ENCODE data around the gene ZCCHC10. TPM values are rescaled to one million over a fixed set of nuclear protein-coding genes. Genes with fewer than 3 reads are reported as not detected.
"Not testable (repeated sequence)": the region's sequence is repeated elsewhere in the genome, so short reads cannot be mapped to it uniquely, and the experiment has no call there.

ZCCHC10 gene
- polyA plus RNA-seq, 2 donors: 22.0 to 23.4 TPM

GRCh38 chr5:133029416-133029815 is 3.1 kb upstream of the ZCCHC10 start:
- no peaks in the 10 kb centered on the region for H3K27me3 ChIP-seq (ENCODE audit: control insufficient read depth in 1 of 2, insufficient read depth in 2 of 2, low read length in 2 of 2)
- H3K36me3 ChIP-seq (ENCODE audit: control insufficient read depth in 2 of 2, insufficient read depth in 2 of 2, low read length in 1 of 2): no peaks in the 10 kb centered on the region
- 94 to 95% methylated on average over 1 of the region's 1 CpG for WGBS, 2 donors
- no peaks in the 10 kb centered on the region for H3K4me1 ChIP-seq (ENCODE audit: control insufficient read depth in 2 of 2, insufficient read depth in 2 of 2, low read length in 1 of 2)
- no peak overlapping the region for H3K4me3 ChIP-seq (ENCODE audit: low read depth in 1 of 2, low read length in 2 of 2)
- H3K9me3 ChIP-seq (ENCODE audit: control insufficient read depth in 2 of 2, insufficient read depth in 1 of 2, low read depth in 1 of 2, low read length in 1 of 2): no peaks in the 10 kb centered on the region
- H3K27ac ChIP-seq (ENCODE audit: low read depth in 2 of 2, low read length in 1 of 2): no peak overlapping the region

GRCh38 chr5:133026664-133027153 is 360 bp upstream of the ZCCHC10 start:
- WGBS, 2 donors: 4 to 7% methylated on average over 14 to 15 of the region's 15 CpGs
- H3K36me3 ChIP-seq (ENCODE audit: control insufficient read depth in 2 of 2, insufficient read depth in 2 of 2, low read length in 1 of 2): no peaks in the 10 kb centered on the region
- no peaks in the 10 kb centered on the region for H3K4me1 ChIP-seq (ENCODE audit: control insufficient read depth in 2 of 2, insufficient read depth in 2 of 2, low read length in 1 of 2)
- H3K4me3 ChIP-seq (ENCODE audit: low read depth in 1 of 2, low read length in 2 of 2): peak overlapping the region; percentile 59 to 99
- no peaks in the 10 kb centered on the region for H3K9me3 ChIP-seq (ENCODE audit: control insufficient read depth in 2 of 2, insufficient read depth in 1 of 2, low read depth in 1 of 2, low read length in 1 of 2)
- peak overlapping the region; percentile 62 to 73 for H3K27ac ChIP-seq (ENCODE audit: low read depth in 2 of 2, low read length in 1 of 2)
- no peaks in the 10 kb centered on the region for H3K27me3 ChIP-seq (ENCODE audit: control insufficient read depth in 1 of 2, insufficient read depth in 2 of 2, low read length in 2 of 2)

- not testable (repeated sequence) for H3K9me3 ChIP-seq (ENCODE audit: control insufficient read depth in 2 of 2, insufficient read depth in 1 of 2, low read depth in 1 of 2, low read length in 1 of 2); H3K4me1 ChIP-seq (ENCODE audit: control insufficient read depth in 2 of 2, insufficient read depth in 2 of 2, low read length in 1 of 2); H3K27ac ChIP-seq (ENCODE audit: low read depth in 2 of 2, low read length in 1 of 2); H3K27me3 ChIP-seq (ENCODE audit: control insufficient read depth in 1 of 2, insufficient read depth in 2 of 2, low read length in 2 of 2); H3K4me3 ChIP-seq (ENCODE audit: low read depth in 1 of 2, low read length in 2 of 2); H3K36me3 ChIP-seq (ENCODE audit: control insufficient read depth in 2 of 2, insufficient read depth in 2 of 2, low read length in 1 of 2)
- 86 to 90% methylated on average over 7 of the region's 7 CpGs for WGBS, 2 donors
Observed at GRCh38 chr5:133019471-133019870, 6.9 kb downstream of the ZCCHC10 start.

- H3K9me3 ChIP-seq (ENCODE audit: control insufficient read depth in 2 of 2, insufficient read depth in 1 of 2, low read depth in 1 of 2, low read length in 1 of 2): no peaks in the 10 kb centered on the region
- H3K4me1 ChIP-seq (ENCODE audit: control insufficient read depth in 2 of 2, insufficient read depth in 2 of 2, low read length in 1 of 2): no peaks in the 10 kb centered on the region
- peaks cover 0 to 6% of the 10 kb centered on the region in 2 donors for H3K36me3 ChIP-seq (ENCODE audit: control insufficient read depth in 2 of 2, insufficient read depth in 2 of 2, low read length in 1 of 2)
- WGBS, 2 donors: 72 to 80% methylated on average over 4 of the region's 4 CpGs
- H3K27me3 ChIP-seq (ENCODE audit: control insufficient read depth in 1 of 2, insufficient read depth in 2 of 2, low read length in 2 of 2): no peaks in the 10 kb centered on the region
- no peak overlapping the region for H3K27ac ChIP-seq (ENCODE audit: low read depth in 2 of 2, low read length in 1 of 2)
- H3K4me3 ChIP-seq (ENCODE audit: low read depth in 1 of 2, low read length in 2 of 2): no peak overlapping the region
Observed at GRCh38 chr5:133017964-133018363, 8.4 kb downstream of the ZCCHC10 start.

- H3K27me3 ChIP-seq (ENCODE audit: control insufficient read depth in 1 of 2, insufficient read depth in 2 of 2, low read length in 2 of 2): no peaks in the 10 kb centered on the region
- H3K9me3 ChIP-seq (ENCODE audit: control insufficient read depth in 2 of 2, insufficient read depth in 1 of 2, low read depth in 1 of 2, low read length in 1 of 2): no peaks in the 10 kb centered on the region
- no peak overlapping the region for H3K4me3 ChIP-seq (ENCODE audit: low read depth in 1 of 2, low read length in 2 of 2)
- peaks cover 0 to 6% of the 10 kb centered on the region in 2 donors for H3K36me3 ChIP-seq (ENCODE audit: control insufficient read depth in 2 of 2, insufficient read depth in 2 of 2, low read length in 1 of 2)
- H3K4me1 ChIP-seq (ENCODE audit: control insufficient read depth in 2 of 2, insufficient read depth in 2 of 2, low read length in 1 of 2): no peaks in the 10 kb centered on the region
- no peak overlapping the region for H3K27ac ChIP-seq (ENCODE audit: low read depth in 2 of 2, low read length in 1 of 2)
- 81 to 90% methylated on average over 1 of the region's 1 CpG for WGBS, 2 donors
Observed at GRCh38 chr5:133015466-133015865, 10.9 kb downstream of the ZCCHC10 start.

- H3K27ac ChIP-seq (ENCODE audit: low read depth in 2 of 2, low read length in 1 of 2); H3K4me1 ChIP-seq (ENCODE audit: control insufficient read depth in 2 of 2, insufficient read depth in 2 of 2, low read length in 1 of 2); H3K9me3 ChIP-seq (ENCODE audit: control insufficient read depth in 2 of 2, insufficient read depth in 1 of 2, low read depth in 1 of 2, low read length in 1 of 2); H3K27me3 ChIP-seq (ENCODE audit: control insufficient read depth in 1 of 2, insufficient read depth in 2 of 2, low read length in 2 of 2); H3K4me3 ChIP-seq (ENCODE audit: low read depth in 1 of 2, low read length in 2 of 2); H3K36me3 ChIP-seq (ENCODE audit: control insufficient read depth in 2 of 2, insufficient read depth in 2 of 2, low read length in 1 of 2): not testable (repeated sequence)
- 78 to 81% methylated on average over 6 of the region's 6 CpGs for WGBS, 2 donors
Observed at GRCh38 chr5:133008455-133008854, 17.9 kb downstream of the ZCCHC10 start.

- WGBS, 2 donors: 59 to 75% methylated on average over 1 of the region's 1 CpG
- H3K36me3 ChIP-seq (ENCODE audit: control insufficient read depth in 2 of 2, insufficient read depth in 2 of 2, low read length in 1 of 2): peaks cover 0 to 5% of the 10 kb centered on the region in 2 donors
Observed at GRCh38 chr5:133006653-133007052, 19.7 kb downstream of the ZCCHC10 start.

GRCh38 chr5:132999246-132999645 is 27.1 kb downstream of the ZCCHC10 start:
- H3K4me3 ChIP-seq (ENCODE audit: low read depth in 1 of 2, low read length in 2 of 2): no peak overlapping the region
- WGBS, 2 donors: 38 to 58% methylated on average over 2 of the region's 2 CpGs
- no peaks in the 10 kb centered on the region for H3K4me1 ChIP-seq (ENCODE audit: control insufficient read depth in 2 of 2, insufficient read depth in 2 of 2, low read length in 1 of 2)
- no peaks in the 10 kb centered on the region for H3K27me3 ChIP-seq (ENCODE audit: control insufficient read depth in 1 of 2, insufficient read depth in 2 of 2, low read length in 2 of 2)
- no peaks in the 10 kb centered on the region for H3K9me3 ChIP-seq (ENCODE audit: control insufficient read depth in 2 of 2, insufficient read depth in 1 of 2, low read depth in 1 of 2, low read length in 1 of 2)
- no peak overlapping the region for H3K27ac ChIP-seq (ENCODE audit: low read depth in 2 of 2, low read length in 1 of 2)
- H3K36me3 ChIP-seq (ENCODE audit: control insufficient read depth in 2 of 2, insufficient read depth in 2 of 2, low read length in 1 of 2): no peaks in the 10 kb centered on the region

More at GRCh38 chr5:133006653-133007052, 19.7 kb downstream of the ZCCHC10 start:
- Histone ChIP-seq H3K9me3 (ENCODE audit: control insufficient read depth in 2 of 2, insufficient read depth in 1 of 2, low read depth in 1 of 2, low read length in 1 of 2) (no peaks in the 10 kb centered on the region), H3K27me3 (ENCODE audit: control insufficient read depth in 1 of 2, insufficient read depth in 2 of 2, low read length in 2 of 2) (no peaks in the 10 kb centered on the region), H3K27ac (ENCODE audit: low read depth in 2 of 2, low read length in 1 of 2) (no peak overlapping the region), H3K4me1 (ENCODE audit: control insufficient read depth in 2 of 2, insufficient read depth in 2 of 2, low read length in 1 of 2) (no peaks in the 10 kb centered on the region), H3K4me3 (ENCODE audit: low read depth in 1 of 2, low read length in 2 of 2) (no peak overlapping the region)

GRCh38 chr5:132998556-132998955 is 27.8 kb downstream of the ZCCHC10 start:
- WGBS, 2 donors: 95 to 100% methylated on average over 2 of the region's 2 CpGs
- no peak overlapping the region for H3K4me3 ChIP-seq (ENCODE audit: low read depth in 1 of 2, low read length in 2 of 2)

GRCh38 chr5:132996307-132996706 is 30.0 kb downstream of the ZCCHC10 start:
- Histone ChIP-seq H3K36me3 (ENCODE audit: control insufficient read depth in 2 of 2, insufficient read depth in 2 of 2, low read length in 1 of 2) (no peaks in the 10 kb centered on the region), H3K27ac (ENCODE audit: low read depth in 2 of 2, low read length in 1 of 2) (no peak overlapping the region), H3K4me3 (ENCODE audit: low read depth in 1 of 2, low read length in 2 of 2) (no peak overlapping the region), H3K9me3 (ENCODE audit: control insufficient read depth in 2 of 2, insufficient read depth in 1 of 2, low read depth in 1 of 2, low read length in 1 of 2) (no peaks in the 10 kb centered on the region), H3K4me1 (ENCODE audit: control insufficient read depth in 2 of 2, insufficient read depth in 2 of 2, low read length in 1 of 2) (no peaks in the 10 kb centered on the region), H3K27me3 (ENCODE audit: control insufficient read depth in 1 of 2, insufficient read depth in 2 of 2, low read length in 2 of 2) (no peaks in the 10 kb centered on the region)
- WGBS, 2 donors: 63 to 73% methylated on average over 1 of the region's 1 CpG

More at GRCh38 chr5:132998556-132998955, 27.8 kb downstream of the ZCCHC10 start:
- H3K36me3 ChIP-seq (ENCODE audit: control insufficient read depth in 2 of 2, insufficient read depth in 2 of 2, low read length in 1 of 2): no peaks in the 10 kb centered on the region
- no peaks in the 10 kb centered on the region for H3K9me3 ChIP-seq (ENCODE audit: control insufficient read depth in 2 of 2, insufficient read depth in 1 of 2, low read depth in 1 of 2, low read length in 1 of 2)
- no peaks in the 10 kb centered on the region for H3K27me3 ChIP-seq (ENCODE audit: control insufficient read depth in 1 of 2, insufficient read depth in 2 of 2, low read length in 2 of 2)
- H3K4me1 ChIP-seq (ENCODE audit: control insufficient read depth in 2 of 2, insufficient read depth in 2 of 2, low read length in 1 of 2): no peaks in the 10 kb centered on the region
- no peak overlapping the region for H3K27ac ChIP-seq (ENCODE audit: low read depth in 2 of 2, low read length in 1 of 2)
